Putamen (tissue), 1 donor: ENCODE measurements around the gene ADAMTSL4.
A peak's percentile ranks its signal among the peaks of the same experiment; 100 is the strongest.

Experiments
- DNase-seq: peaks from one replicate; pipeline ENCODE4 v3.0.0-alpha.2; 2016; ENCODE audit warnings: low spot score

ADAMTSL4 gene

DNA sequence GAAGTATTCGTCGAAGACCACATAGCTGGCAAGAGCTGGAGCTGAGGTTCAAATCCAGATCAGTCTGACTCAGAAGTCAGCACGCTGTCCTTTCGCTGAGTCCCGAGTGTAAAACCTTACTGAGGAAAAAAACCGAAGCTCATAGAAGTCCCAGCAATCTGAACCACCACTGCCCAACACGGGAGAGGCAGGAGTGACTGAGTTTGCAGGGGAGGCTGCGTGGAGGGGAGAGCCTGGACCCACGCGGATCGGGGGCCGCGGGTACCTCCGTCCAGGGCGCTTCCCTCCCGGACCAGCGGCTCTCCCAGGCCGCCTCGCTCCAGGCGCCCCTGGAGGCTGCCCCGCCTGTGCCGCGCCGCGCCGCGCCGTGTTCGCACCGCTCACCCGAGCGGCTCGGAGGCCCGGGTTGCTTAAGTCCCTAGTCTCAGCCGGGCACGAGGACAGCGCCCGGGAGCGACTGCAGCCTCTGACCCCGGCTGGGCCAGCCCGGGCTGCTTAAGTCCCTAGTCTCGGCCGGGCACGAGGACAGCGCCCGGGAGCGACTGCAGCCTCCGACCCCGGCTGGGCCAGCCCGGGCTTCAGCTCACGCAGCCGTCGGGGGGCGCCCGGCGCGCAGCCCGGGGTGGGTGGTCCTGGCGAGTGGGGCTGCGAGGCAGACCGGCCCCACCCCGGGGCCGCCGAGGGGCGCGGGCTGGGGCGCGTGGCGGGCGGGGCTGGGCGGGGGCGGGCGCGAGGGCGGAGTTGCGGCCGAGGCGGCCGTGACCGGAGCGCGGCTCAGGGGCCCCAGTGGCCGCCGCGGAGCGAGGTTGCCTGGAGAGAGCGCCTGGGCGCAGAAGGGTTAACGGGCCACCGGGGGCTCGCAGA is at the start of gene ADAMTSL4:
ADAMTSL4 (plus strand) TSS at position 777 of the 864 bp plus-strand sequence. CDS start 2,881 bp downstream, outside the sequence.
- DNase-seq, result no peak

DNA sequence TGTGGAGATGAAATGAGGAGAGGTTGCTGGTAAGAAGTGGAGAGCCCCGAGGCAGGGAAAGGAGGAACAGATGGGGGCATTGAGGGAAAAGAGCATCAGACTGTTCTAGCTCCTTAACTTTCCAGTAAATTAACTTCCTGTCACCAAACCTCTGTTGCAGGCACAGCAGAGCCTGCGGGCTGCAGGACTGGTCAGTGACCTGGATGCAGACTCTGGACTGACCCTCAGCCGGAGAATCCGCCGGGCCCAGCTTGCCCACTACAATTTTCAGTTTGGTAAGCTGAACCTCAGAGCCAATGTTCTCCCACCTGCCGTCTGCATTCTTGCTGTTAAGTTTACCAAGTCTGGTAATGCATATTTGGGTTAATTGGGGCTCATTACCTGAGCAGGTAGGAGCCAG is 43.8 kb upstream of the ADAMTSL4 start:
- DNase-seq, result no peak

DNA sequence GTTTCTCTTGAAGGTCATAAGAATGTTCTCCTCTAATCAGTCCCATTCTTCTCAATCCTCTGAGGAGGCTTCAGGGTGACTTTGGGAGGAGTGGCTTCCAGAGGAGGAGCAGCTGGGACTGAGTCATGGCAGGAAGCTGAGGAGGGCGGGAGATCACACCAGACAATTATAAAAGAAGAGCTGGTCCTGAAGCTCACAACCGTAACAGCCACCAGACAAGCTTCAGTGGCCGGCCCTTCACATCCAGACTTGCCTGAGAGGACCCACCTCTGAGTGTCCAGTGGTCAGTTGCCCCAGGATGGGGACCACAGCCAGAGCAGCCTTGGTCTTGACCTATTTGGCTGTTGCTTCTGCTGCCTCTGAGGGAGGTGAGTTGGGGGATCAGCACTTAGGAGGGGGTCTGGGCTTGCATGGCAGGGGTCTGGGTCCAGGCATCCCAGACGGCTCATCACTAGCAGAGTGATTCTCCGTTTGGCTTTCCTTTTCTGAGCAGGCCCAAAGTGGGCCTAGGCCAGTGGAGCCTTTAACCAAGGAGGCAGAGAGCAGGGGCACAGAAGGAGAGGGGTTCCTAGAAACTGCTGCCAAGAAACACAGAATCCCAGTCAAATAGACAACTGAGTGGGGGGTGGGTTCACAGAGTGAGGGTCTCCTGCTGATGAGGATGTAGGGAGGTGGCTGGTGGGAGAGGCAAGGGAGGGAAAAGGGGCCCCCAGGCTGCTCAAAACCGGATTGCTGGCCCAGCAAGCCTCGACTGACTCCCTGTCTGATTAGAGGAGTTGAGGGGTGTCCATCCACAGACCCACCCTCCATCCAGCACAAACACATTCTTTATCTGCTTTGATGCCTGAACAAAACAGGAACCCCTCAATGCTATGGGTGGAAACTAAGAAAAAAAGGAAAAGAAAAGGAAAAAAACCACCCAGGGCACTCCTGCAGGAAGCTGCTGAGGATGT is 41.0 kb upstream of the ADAMTSL4 start, which contains the start of gene ECM1:
ECM1 (plus strand) TSS at position 198 of the 953 bp plus-strand sequence; CDS start at position 299, 101 bp downstream.
- DNase-seq, result peak; percentile 39

DNA sequence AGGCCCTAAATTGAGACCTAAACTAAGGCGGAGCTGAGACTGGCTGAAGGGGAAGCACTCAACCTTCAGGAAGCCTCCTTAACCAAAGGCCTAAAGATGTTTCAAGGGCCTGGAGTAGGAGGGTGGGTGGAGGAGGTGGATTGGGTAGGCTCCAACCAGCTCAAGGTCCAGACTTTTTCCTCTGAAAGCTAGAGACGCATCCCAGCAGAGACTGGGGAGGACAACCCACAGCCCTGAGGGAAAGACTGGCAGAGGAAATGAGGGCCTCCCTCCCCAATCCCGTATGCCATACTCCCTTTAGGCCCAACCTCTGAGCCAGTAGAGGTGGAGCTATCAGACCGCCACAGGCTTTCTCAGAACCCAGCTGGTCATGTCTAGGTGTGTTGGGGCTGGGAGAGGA is 40.2 kb upstream of the ADAMTSL4 start:
- no peak for DNase-seq

DNA sequence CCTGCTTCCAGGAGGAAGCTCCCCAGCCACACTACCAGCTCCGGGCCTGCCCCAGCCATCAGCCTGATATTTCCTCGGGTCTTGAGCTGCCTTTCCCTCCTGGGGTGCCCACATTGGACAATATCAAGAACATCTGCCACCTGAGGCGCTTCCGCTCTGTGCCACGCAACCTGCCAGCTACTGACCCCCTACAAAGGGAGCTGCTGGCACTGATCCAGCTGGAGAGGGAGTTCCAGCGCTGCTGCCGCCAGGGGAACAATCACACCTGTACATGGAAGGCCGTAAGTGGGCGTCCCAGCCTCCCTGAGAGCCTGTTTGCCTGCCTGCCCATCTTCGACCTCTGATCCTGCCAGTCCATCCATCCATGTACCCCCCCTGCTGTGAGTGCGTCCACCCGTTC is 37.7 kb upstream of the ADAMTSL4 start:
- DNase-seq, result no peak

DNA sequence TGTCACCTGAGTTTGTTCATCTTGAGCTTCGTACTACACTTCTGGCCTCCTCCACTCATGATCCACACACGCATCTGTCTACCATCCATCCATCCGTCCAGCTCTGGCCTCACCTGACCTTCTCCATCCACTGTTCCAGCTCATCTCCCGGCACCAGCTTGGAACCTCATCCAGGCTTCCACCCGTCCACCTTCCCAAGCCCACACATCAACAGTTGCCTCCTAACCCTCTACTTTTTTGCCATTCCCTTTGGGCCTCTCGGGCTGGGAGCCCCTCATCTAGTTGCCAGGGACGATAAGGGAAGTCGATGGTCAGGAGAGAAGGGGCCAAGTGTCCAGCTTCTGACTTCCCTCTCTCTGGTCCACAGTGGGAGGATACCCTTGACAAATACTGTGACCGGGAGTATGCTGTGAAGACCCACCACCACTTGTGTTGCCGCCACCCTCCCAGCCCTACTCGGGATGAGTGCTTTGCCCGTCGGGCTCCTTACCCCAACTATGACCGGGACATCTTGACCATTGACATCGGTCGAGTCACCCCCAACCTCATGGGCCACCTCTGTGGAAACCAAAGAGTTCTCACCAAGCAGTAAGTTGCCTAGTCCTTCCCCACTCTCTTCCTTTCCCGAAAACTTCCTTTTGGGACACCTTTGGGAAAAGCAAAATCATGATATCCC is 37.1 kb upstream of the ADAMTSL4 start:
- DNase-seq, result no peak

DNA sequence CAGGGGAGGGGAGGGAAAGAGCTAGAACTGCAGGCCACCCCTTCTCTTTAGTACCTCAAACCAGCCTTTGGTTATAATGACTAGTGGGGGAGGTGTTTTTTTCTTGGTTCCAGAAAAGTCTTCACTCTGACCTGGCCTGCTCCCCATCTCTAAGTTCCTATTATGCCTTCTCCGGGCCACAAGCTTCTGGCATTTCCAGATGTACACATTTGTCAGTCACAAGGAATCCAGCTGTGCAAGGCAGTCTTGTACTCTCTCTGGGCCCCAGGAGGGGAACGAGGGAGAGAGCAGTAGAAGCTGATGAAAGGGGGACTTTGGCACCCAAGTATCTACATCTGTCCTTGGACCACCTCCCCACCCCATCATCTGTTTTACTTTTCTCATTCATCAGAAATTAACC is 36.4 kb upstream of the ADAMTSL4 start:
- no peak for DNase-seq

DNA sequence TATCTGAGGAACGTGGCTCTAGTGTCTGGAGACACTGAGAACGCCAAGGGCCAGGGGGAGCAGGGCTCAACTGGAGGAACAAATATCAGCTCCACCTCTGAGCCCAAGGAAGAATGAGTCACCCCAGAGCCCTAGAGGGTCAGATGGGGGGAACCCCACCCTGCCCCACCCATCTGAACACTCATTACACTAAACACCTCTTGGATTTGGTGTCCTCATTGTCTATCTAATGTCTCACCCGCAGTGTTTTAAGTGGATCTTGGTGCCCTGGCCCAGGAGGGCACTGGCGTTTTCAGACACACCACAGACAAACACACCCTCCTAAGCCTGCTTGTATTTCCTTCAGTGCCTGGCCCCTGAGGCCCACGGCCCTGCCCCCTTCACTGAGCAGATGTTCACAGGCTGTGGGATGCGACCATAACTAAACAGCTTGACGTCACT is 35.8 kb upstream of the ADAMTSL4 start:
- no peak for DNase-seq

DNA sequence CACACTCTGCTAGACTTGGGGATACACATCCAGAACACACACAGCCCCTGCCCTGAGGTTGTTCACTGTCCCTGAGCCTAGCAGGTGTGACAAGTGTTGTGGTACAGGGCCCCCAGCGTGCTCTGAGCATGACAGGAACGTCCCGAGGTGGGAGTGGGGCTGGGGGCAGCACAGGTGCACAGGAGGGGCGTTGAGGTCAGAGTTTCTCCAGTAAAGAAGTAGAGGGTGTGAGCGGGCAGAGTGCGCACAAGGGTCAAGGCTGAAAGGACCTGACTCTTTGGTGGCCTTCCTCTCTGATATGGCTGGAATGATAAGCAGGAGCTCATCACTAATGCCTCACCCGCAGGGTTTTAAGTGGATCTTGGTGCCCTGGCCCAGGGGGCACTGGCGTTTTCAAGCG is 34.9 kb upstream of the ADAMTSL4 start:
- no peak for DNase-seq

DNA sequence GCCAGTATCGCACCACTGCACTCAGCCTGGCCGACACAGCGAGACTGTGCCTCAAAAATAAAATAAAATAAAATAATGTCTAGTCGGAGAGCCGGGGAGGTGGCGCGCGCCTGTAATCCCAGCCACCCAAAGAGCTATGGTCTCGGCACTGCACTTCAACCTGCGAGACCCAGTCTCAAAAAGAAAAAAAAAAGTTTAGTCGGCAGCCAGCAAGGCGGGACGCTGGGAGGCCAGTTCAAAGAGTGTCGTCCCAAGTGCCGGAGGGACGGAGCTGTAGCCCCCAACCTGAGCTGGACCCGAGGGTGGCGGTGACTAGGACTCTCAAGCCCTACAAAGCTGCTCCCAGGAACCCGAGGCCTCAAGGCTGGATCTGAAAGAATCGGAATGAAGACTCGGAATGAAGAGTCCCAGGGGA is 34.3 kb upstream of the ADAMTSL4 start:
- no peak for DNase-seq

DNA sequence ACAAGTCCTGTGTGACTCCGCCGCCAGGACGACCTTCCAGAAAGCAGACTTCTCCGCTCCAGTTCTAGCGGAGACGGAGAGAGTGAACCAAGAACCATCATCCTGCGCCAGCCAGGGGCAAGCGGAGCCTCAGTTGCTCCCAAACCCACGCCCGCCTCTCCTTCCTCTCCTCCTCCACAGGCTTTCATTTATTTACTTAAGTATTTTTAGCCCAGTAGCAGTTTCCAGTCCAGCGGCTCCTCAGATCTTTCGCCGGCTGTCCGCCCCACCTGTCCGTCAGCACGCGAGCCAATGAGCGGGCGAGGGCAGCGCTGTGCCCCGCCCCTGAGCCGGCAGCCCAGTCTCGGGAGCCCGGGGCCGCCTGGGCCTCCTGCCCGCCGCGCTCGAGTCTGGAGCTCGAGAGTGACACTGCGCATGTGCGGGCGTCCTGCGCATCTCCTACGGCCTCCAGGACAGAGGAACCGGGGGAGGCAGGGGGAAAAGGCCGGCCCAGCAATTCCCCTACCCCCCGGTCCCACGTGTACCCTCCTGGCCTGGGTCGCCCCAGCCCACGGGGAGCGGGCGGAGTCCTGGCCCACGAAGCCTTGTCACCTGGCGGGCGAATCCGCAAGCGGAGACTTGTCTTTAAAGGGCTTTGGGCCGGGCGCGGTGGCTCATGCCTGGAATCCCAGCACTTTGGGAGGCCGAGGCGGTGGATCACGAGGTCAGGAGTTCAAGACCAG is 33.7 kb upstream of the ADAMTSL4 start, which contains the start of gene FALEC:
FALEC (plus strand) TSS at position 425 of the 722 bp plus-strand sequence.
- DNase-seq, result peak; percentile 97

DNA sequence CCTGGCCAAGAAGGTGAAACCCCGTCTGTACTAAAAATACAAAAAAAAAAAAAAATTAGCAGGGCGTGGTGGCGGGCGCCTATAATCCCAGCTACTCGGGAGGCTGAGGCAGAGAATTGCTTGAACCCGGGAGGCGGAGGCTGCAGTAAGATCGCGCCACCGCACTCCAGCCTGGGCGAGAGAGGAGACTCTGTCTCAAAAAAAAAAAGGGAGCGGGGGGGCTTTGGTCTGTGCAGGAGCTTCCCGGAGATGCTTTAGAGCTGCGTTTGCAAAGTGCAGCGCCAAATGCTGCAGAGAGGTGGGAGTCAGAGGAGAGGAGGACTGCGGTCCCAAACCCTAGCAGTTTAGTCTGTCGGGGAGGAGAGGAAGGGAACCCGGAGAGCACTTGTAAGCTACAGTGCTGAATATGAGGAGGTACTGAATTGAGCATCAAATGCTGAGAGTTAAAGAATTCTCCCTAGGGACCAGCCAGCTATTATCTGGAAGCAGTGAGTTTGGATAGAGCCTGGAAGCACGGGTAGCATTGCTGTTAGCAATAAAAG is 33.1 kb upstream of the ADAMTSL4 start:
- peak; percentile 24 for DNase-seq

DNA sequence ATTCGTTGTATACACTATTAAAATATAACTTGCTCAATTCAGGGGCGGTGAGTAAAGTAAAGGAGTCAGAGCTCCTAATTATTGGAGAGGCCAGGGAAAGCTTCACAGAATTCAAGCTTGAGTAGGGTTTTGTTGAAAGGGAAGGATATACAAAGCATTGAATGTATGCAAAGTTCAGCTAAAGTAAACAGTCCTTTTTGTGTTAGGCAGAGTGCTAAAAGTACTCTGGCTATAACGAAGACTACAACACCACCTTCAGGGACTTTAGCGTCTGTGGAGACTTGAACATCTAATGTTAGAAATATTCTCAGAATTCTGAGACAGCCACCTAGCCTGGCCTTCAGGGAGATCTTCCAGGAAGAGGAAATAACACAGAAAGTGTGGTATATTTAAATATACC is 32.6 kb upstream of the ADAMTSL4 start:
- DNase-seq, result no peak

DNA sequence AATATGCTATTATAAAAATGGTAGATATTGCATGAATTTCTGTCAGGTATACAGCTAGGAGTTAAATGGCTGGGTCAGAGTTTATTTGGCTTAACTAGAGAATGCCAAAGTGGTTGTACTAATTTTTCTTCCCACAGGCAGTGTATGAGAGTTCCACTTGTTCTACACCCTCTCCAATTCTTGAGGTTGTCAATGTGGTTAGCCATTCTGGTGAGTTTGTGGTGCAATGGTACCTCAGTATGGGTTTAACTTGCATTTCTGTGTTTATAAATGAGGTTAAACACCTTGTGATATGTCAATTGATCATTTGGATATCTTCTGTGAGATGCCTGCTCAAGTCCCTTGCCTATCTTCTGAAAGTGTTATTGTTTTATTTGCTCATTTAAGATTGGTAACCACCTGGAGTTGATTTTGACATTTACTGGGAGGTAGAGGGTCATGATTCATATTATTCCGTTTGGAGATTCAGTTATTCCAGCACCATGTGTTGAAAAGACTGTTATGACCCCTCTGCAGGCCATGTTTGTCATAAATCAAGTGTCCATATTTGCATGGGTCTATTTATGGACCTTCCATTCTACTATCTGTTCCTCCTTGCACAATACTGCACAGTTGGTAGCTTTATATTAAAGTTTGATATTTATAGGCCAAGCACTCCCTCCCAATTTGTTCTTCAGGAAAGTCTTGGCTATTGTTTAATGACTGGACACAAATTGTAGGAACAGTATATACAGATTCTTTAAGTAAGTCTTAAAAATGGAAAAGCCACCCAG is 27.8 kb upstream of the ADAMTSL4 start:
- DNase-seq, result no peak

DNA sequence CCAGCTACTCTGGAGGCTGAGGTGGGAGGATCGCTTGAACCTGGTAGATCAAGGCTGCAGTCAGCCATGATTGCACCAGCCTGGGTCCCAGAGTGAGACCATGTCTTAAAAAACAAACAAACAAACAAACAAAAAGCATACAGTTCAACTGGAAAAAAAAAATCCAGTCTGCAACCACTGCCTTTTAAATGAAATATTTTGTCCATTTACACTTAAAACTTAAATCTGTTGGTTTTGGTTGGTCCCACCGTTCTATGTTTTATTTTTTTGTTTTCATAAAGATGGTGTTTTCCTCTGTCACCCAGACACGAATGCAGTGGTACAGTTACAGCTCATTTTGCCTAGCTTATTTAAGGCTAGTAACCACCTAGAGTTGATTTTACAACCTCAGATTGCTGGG is 23.9 kb upstream of the ADAMTSL4 start:
- DNase-seq, result no peak

DNA sequence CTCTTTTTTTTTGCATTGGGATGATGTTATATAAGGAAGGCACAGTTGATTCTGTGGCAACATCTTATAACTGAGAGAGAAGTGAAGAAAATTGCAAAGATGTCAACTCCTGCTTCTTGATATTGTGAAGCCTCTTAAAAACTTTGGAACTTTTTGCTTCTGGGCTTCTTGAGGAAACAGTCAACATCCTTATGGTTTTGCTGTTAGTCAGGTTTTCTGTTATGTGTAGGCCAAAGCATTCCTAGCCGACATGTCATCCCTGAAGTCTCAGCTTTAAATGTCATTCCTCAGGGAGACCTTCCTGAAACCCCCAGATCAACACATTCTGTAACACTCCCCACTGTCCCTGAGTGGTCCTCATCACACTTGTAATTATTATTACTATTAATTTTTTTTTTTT is 21.0 kb upstream of the ADAMTSL4 start:
- DNase-seq, result no peak

DNA sequence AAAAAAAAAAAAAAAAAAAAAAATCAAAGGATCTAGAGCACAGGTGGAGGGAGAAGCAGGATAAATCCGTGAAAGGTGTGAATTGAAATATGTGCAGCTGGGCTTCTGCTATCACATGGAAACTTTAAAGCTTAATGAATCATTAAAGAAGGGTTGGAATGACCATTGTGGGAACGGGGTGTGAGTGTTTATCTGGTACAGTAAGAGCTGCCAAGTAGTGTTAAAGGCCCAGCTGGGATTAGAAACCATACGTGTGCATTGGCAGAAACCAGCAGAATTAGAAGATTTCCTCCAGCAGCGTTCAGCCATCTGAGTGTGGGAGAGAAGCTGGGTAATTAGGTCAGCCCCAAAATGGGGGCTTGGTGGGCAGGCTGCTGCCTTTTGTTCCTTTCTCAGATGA is 20.2 kb upstream of the ADAMTSL4 start:
- no peak for DNase-seq

DNA sequence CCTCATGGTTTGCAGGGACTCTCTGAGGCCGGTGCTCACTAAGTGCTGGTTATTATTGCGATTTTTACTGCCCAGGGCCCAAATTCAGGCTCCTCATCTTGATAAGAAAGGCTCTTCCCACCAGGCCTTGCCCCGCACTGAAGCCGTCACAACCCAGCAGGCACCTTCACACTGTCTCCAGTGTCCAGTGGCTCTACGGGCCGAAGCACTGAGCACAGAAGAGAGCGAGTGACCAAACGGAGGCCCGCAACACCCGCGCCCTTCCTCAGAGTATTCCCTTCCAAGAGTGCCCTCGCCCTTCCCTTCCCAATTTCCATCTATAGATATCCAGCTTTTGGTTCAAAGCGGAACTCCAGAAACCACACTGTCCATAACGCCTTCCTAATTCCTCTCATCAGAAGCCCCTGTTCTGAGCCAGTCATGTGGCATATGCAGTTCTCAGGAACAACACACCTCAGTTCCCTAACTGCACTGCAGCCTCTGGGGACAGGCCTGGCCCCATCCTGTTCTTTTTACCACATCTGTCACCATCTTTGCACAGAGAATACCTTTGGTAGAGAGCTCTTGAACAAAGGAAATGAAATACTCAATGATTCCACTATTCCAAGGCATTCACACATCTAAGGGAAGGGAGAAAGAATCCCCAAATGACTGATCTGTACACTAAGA is 18.6 kb upstream of the ADAMTSL4 start:
- no peak for DNase-seq

DNA sequence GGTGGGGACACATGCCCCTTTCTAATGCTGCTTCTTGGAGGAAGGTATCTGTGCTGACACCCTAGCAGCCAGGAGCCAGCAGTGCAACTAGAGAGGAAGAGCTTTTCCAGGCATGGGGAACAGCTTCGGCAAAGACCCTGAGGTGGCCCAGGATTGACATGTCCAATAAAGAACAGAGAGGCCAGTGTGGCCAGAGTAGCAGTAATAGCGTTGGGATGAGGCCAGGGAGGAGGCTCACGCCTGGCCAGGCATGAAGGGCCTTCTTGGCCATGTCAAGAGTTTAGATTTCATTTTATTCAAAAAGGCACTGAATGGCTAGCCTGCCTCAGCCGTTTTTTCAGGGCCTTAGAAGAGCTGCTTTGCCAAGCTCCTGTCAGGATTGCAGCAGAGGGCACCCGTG is 16.3 kb upstream of the ADAMTSL4 start:
- no peak for DNase-seq

DNA sequence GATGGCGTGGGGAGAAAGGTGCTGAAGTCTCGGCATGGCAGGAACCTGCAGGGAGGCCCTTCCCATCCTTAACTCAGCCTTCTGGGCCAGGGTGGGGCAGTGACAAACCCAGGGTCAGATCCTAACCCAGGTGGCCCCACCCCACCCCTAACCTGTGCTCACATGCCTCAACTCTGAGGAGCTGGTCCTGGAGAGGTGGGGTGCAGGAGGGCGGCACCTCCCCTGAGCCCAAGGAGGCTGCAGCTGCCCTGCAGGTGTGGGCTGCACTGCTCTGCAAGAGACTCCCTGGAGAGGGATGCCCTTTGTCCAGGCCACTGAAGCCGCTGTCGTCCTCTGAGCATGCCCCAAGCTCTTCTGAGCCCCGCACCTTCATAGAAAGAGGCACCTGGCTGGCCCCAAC is 15.2 kb upstream of the ADAMTSL4 start:
- no peak for DNase-seq
